ENCODE measurements around the gene PARP9.
"Not testable (repeated sequence)": the region's sequence is repeated elsewhere in the genome, so short reads cannot be mapped to it uniquely, and the experiment has no call there.

Gene PARP9

GRCh38 chr3:122572940-122573412, 8.9 kb upstream of the PARP9 start:
- peak in 1 of 4 experiments; percentile 15 for DNase-seq

GRCh38 chr3:122568755-122569154, 4.7 kb upstream of the PARP9 start:
- no peak for DNase-seq

DNA sequence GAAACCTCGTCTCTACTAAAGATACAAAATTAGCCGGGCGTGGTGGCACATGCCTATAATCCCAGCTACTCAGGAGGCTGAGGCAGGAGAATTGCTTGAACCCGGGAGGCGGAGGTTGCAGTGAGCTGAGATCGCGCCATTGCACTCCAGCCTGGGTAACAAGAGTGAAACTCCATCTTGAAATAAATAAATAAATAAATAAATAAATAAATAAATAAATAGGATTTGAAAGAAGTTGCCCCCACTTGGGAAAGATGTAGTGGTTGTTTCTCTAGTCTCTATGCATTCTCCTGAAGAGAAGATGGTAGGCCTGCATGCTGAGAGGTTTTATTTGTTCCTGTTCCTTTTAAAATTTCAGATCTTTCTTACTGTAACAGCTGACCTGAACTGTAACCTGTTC, 4.0 kb upstream of the PARP9 start:
- DNase-seq, result not testable (repeated sequence)

DNA sequence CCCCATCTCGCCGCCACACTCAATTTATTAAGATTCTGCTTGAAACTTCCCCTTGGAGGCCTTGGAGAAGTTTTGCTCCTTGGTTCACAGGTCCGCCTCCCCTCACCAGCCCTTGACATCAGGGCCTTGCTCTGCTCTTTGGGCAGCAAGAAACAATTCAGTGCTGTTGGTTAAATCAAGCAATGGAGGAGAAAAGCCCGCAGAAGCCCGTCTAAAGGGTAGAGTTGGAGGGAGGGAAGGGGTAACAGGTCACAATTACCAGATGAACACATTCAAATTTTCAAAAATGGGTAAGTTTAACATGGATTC, 429 bp downstream of the PARP9 start:
- DNase-seq, result peak in 1 of 4 experiments; percentile 15

- DNase-seq, result no peak
Observed at GRCh38 chr3:122562923-122563716, 980 bp downstream of the PARP9 start.

DNA sequence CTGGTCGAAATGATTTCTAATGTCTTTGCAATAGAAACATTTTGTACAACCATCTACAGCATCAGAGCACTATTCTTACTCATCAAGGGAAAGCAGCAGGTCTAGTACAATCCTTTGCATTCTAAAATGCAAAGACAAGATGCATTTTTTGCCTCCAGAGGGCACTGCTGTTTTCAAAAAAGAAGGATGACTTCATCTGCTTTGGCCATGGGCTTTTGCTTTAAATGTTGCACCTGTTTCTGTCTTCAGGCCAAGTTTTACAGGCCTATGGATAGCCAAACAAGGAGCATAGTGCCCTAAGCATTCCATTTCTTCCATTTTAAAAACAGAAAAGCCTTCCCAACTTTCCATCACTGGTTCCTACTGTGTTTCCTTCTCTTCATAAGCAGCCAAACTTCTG, 3.4 kb downstream of the PARP9 start:
- peak in 1 of 4 experiments; percentile 22 for DNase-seq

- no peak for DNase-seq
Observed at GRCh38 chr3:122559906-122560305, 4.2 kb downstream of the PARP9 start.

DNA sequence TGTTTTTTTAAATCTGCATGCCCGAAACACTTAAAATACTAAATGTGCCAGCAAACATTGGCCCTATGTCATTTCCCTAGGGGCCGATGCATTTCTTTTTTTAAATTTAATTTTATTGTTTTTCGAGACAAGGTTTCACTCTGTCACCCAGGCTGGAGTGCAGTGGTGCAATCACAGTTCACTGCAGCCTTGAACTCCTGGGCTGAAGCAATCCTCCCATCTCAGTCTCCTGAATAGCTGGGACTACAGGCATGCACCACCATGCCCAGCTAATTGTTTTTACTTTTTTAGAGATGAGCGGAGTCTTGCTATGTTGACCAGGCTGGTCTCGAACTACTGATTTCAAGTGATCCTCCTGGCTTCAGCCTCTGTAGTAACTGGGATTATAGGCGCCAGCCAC, 5.5 kb downstream of the PARP9 start:
- DNase-seq, result no peak

DNA sequence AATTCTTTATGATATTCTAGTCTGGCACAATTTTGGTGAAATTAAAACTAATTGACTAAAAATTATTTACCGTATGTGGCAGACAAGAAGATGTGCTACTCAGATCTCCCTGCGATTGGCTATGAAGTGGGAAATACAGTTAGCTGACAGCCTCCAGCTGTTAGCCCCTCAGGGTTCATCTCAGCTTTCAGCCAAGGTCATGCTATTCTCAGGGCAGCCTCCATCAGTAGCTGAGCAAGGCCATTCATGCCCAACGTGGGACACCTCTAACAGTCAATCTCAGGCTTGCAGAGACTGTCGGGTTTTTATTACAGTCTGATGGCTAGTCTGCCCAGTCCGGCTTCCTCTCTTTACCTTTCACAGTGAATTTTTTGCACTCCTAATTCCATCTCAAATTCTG, 6.7 kb downstream of the PARP9 start:
- no peak for DNase-seq

- no peak for DNase-seq
Observed at GRCh38 chr3:122555275-122556071, 8.6 kb downstream of the PARP9 start.

DNA sequence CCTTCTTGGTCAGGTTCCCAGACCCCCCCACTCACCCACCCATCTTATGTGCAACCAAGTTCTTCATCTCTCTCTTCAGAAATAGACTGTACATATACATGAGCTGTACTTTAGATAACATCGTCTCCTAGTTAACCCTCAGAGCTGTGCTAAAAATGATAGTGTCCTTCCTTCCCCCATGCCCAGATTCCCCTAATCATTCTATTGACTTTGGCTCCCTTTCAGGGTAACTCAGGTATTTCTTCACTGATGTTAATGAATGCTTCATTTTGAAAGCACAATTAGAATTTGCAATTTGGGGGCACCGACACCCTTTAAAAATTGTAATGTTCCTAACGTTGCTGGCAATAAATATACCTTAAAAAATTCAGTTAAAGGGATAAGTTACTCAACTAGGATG, 10.9 kb downstream of the PARP9 start:
- no peak for DNase-seq

GRCh38 chr3:122548619-122549018, 15.5 kb downstream of the PARP9 start:
- DNase-seq, result no peak

GRCh38 chr3:122548076-122548475, 16.0 kb downstream of the PARP9 start:
- DNase-seq, result no peak

- no peak for DNase-seq
Observed at GRCh38 chr3:122546151-122546550, 17.9 kb downstream of the PARP9 start.

- DNase-seq, result no peak
Observed at GRCh38 chr3:122538956-122539490, 25.1 kb downstream of the PARP9 start.

- no peak for DNase-seq
Observed at GRCh38 chr3:122536632-122537001, 27.5 kb downstream of the PARP9 start.

DNA sequence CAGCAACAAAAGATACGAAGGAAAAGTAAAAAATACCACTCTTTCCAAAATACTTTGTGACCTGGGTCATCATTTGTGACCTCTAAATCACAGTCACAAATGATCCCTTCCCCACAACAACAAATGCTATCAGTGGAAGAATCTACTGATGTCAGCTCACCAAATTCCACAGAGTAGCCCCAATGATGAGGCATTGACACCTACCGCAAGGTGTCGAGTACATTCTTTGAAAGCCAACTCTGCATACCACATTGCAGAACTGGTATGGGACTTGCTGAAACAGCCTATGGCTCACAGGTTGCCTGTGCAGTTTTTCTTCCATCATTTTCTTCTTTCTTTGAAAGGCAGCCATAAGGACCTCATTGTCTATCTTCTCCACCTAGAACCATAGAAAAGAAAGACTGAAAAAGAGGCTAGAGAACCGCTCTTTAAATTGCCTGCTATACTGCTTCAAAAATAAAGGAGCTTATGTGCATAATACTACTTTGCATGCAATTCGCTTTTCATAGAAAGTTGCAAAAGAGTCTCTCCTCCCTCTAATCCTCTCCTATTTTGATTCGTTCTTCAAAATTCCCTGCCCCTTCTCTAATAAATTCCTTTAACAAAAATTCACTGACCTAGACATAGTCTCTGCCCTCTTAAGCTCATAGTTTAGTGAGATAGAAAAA, 28.0 kb downstream of the PARP9 start:
- DNase-seq, result no peak

DNA sequence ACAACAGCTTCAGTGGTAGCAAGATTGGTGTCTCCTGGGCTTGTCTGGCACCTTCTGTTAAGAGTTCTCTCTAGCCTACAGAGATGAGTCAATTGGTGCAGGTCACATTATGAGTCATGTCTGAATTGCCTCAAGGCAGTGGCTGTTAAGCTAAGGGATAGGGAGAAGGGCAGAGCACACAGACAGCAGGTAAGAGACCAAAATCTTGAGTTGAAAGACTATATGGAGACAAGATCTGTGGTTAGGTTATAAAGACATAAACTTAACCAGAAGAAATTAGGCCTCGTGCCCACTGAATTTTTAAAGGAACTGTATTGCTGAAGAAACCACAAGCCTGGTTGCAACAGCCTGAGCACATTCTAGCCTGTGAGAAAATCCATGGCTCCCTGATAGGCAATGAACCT, 30.2 kb downstream of the PARP9 start:
- DNase-seq, result no peak

DNA sequence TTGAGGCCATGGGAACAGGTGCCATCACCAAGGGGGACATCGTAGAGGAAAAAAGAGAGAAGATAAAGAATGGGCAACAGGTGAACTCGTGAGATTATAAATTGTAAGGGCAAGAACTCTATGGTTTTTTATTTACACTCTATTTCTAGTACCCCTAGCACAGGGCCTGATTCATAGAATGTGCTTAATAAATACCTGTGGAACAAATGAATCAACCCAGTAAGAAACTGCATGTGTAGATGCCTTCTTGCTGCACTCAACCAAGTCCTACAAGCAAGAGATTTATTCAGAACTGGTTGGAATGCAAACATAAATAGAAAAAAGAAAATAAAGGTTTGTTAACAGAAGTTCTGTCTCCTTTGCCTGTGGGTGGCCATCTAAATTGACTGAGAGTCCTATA, 30.6 kb downstream of the PARP9 start:
- no peak for DNase-seq

DNA sequence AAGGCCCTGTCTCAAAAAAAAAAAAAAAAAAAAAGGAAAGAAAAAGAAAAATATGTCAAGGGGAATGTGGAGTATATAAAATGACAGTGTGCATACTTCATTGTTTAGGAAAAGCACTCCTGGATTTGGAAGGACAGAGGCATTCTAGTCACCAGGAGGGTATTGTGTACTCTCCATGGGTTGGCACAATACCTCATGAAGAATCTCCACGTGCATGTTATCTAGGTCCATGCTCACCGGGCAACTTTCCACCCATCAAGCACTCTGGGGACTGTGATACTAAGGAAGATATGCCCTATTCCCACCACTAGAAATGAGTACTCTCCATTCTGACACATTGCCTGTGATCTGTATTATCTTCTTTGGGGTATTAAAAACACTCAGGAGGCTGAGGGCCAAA, 33.9 kb downstream of the PARP9 start:
- no peak for DNase-seq

GRCh38 chr3:122523317-122523716, 40.8 kb downstream of the PARP9 start:
- DNase-seq, result no peak

GRCh38 chr3:122520861-122521260, 43.2 kb downstream of the PARP9 start:
- no peak for DNase-seq

DNA sequence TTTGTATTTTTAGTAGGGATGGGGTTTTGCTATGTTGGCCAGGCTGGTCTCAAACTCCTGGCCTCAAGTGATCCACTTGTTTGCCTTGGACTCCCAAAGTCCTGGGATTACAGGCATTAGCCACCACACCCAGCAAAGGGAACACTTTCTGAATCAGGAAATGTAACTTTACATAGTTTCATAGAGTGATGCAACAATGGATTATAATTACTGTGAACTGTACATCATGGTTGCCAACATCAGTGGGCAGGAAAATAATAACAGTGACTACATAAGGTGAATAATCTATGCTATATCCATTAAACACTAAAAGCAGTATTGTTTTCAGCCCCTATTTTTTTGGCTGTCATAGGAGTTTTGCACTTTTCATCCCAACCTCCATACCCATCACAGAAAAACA, 44.4 kb downstream of the PARP9 start:
- no peak for DNase-seq
